Measurements from ENCODE around the gene DRC1.

- TF ChIP-seq EZH2 (IDR thresholded peaks at IDR 0.05) (no peak), CEBPB (IDR thresholded peaks at IDR 0.05; ENCODE audit: low read depth) (no peak), CTCF (IDR thresholded peaks at IDR 0.05 in 2 of 3, conservative IDR thresholded peaks at IDR 0.05 in 1 of 3; ENCODE audit: borderline replicate concordance in 1 of 3, insufficient read depth in 1 of 3, low read depth in 2 of 3, low read length in 2 of 3) (no peak), POLR2A (IDR thresholded peaks at IDR 0.05; ENCODE audit: borderline replicate concordance, extremely low read depth, insufficient read depth, insufficient read length) (no peak)
Observed at GRCh38 chr2:26450031-26450635, 48.4 kb downstream of the DRC1 start.
